Brain microvascular endothelial cell (primary cell): ENCODE data around the gene TNNI3.
"Not testable (repeated sequence)": the region's sequence is repeated elsewhere in the genome, so short reads cannot be mapped to it uniquely, and the experiment has no call there.

Experiments
- DNase-seq: peaks from one replicate; pipeline ENCODE4 v3.0.0-alpha.2; 2020
- H3K27ac ChIP-seq: fragments of 250-450 bp; sonication (Bioruptor Pico); 2 replicates; pipeline ENCODE4 v1.5.1; 2020; ENCODE audit warnings: mild to moderate bottlenecking, moderate library complexity
- H3K27me3 ChIP-seq: fragments of 250-450 bp; sonication (Bioruptor Pico); replicated peaks from 2 replicates; pipeline ENCODE4 v1.5.1; 2020; ENCODE audit warnings: mild to moderate bottlenecking
- H3K36me3 ChIP-seq: fragments of 250-450 bp; sonication (Bioruptor Pico); replicated peaks from 2 replicates; pipeline ENCODE4 v1.5.1; 2020; ENCODE audit warnings: mild to moderate bottlenecking
- H3K4me3 ChIP-seq: 2 replicates; pipeline ENCODE4 v1.5.1; 2011; ENCODE audit warnings: low read depth, mild to moderate bottlenecking, control low read depth, low read length, moderate library complexity
- in situ Hi-C: cut with HindIII; loops from 2 replicates; pipeline ENCODE4 v1.10.0; 2017; ENCODE audit warnings: low sequenced_read_pairs, low pct_ligation_motif_present
- TF ChIP-seq, protein P1 (sequence below): IDR thresholded peaks from 2 replicates; pipeline ENCODE4 v1.5.1; 2011; ENCODE audit warnings: low read depth, mild to moderate bottlenecking, moderate library complexity, low read length, control low read depth, inconsistent platforms; ENCODE audit errors: missing control alignments

Gene TNNI3

DNA sequence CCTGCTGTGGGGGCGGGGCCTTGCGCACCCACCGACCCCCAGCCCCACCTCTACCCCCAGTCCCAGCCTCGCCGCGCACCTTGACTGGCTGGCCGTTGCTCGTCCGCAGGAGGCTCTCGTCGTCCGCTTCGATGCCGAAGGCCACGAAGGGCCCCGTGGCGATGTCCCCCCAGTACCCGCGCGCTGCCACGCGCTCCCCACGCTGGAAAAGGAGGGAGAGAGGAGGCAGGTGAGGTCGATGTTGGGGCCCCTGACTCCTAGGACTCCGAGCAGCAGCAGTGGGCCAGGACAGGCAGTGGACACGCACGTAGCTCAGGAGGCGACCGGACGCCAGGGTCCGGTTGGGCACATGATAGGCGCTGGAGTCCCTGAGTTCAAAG is 3.4 kb upstream of the TNNI3 start:
- in situ Hi-C loops, result no loop called here
- Histone ChIP-seq H3K27ac (no peak overlapping the region), H3K4me3 (no peak overlapping the region), H3K27me3 (peaks cover 14% of the 10 kb centered on the region), H3K36me3 (no peaks in the 10 kb centered on the region)
- DNase-seq, result no peak
- TF ChIP-seq, protein P1, sequence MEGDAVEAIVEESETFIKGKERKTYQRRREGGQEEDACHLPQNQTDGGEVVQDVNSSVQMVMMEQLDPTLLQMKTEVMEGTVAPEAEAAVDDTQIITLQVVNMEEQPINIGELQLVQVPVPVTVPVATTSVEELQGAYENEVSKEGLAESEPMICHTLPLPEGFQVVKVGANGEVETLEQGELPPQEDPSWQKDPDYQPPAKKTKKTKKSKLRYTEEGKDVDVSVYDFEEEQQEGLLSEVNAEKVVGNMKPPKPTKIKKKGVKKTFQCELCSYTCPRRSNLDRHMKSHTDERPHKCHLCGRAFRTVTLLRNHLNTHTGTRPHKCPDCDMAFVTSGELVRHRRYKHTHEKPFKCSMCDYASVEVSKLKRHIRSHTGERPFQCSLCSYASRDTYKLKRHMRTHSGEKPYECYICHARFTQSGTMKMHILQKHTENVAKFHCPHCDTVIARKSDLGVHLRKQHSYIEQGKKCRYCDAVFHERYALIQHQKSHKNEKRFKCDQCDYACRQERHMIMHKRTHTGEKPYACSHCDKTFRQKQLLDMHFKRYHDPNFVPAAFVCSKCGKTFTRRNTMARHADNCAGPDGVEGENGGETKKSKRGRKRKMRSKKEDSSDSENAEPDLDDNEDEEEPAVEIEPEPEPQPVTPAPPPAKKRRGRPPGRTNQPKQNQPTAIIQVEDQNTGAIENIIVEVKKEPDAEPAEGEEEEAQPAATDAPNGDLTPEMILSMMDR, result no peak

DNA sequence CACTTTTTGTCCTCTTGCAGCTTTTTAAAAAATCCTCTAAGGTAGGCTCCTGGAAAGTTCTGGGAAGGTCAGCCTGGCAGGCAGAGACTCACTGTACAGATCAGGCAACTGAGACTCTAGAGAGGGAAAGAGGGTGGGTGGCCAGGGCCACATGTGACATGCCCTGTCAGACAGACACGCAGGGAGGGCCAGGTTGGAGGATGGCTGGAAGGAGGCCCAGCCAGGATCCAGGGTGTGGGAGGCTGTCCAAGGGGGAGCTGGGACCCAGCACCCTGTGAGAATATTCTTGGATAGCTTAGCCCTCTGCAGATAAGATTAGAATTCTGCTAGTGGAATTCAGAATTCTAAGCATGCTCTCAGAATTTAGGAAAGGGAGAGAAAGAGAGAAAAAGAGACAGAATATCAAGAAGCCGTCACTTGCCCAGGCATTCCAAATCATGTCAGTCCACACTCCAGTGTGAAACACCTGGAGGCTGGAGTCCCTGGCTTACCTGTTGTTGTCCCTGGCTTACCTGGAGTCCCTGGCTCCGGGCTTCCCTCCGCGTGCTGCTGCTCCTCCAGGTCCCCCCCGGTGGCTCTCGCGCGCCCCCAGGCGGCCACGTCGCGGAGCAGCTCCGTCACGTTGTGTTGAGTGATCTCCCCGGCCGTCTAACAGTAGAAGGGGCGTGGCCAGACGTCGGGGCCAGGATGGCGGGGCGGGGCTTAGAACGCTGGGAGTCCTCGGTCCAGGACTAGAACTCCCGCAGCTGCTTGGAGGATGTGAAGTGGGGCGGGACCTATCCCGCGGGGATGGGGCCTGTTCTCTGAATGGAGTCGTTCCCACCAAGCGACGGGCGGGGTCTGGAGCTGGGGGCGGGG is 2.8 kb upstream of the TNNI3 start:
- in situ Hi-C loops, result no loop called here
- Histone ChIP-seq H3K4me3 (no peak overlapping the region), H3K36me3 (no peaks in the 10 kb centered on the region), H3K27me3 (peaks cover 14% of the 10 kb centered on the region), H3K27ac (no peak overlapping the region)
- TF ChIP-seq, protein P1, result peak; percentile 97
- DNase-seq, result peak; percentile 82

DNA sequence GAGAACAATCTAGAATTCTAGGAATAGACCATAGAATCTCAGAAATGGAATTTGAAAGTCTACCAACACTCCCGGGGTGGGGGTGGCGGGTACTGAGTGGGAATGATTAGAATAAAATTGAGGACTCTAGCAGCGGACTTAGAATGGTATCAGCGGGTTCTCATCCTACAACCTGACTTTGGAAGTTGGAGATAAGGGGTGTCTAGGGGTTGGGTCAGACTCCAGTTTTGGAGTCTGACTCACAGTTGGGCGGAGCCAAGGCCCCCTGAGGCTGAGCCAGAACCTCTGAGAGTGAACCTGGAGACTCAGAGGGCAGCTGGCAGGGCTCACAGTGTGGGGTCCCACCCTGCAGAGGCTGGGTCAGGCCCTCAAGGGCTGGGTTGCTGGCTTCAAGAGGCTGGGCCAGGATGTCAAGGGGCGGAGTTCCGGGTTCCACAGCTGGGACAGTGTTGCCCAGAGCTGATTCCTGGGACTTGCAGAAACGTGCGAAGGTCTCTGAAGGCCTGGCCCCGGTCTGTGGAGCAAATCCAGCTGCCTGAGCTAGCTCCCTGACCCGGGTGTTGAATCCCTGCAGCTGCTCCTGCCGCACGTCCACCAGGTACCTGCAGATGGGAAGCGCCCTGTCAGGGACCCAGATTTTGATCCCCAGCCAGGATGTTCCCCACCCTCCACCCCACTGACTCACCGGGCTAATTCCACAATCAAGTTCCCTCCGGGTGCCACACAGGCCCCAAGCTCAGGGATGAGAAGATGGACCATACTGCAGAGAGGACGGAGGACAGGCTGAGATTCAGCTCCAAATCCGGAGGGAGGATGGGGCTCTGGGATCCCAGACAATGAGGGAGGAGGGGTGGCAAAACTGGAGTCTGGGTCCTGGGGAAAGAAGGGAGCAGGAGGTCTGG is 1.6 kb upstream of the TNNI3 start:
- in situ Hi-C loops, result no loop called here
- Histone ChIP-seq H3K4me3 (no peak overlapping the region), H3K36me3 (no peaks in the 10 kb centered on the region), H3K27ac (no peak overlapping the region), H3K27me3 (peaks cover 14% of the 10 kb centered on the region)
- TF ChIP-seq, protein P1, result no peak
- peak; percentile 12 for DNase-seq

DNA sequence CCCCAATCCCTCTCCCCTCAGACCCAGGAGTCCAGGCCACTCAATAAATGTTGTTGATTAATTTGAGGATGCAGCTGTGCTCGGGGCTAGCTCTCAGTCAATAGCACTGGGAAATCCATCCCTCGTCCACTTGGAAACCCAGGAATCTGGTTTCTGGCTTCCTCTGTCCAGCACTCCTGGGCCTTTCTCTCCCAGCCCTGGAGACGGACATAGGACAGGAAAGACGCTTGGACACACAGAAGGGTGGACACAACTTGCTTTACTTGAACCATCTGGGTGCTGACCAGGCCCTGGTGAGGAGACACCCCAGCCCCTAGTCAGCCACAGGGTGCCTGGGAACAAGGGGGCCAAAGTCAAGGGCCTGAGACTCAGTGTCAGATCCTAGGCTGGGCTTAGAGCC is 891 bp upstream of the TNNI3 start:
- Histone ChIP-seq H3K27ac (no peak overlapping the region), H3K4me3 (no peak overlapping the region), H3K36me3 (no peaks in the 10 kb centered on the region), H3K27me3 (peaks cover 14% of the 10 kb centered on the region)
- in situ Hi-C loops, result no loop called here
- TF ChIP-seq, protein P1, result no peak
- no peak for DNase-seq

DNA sequence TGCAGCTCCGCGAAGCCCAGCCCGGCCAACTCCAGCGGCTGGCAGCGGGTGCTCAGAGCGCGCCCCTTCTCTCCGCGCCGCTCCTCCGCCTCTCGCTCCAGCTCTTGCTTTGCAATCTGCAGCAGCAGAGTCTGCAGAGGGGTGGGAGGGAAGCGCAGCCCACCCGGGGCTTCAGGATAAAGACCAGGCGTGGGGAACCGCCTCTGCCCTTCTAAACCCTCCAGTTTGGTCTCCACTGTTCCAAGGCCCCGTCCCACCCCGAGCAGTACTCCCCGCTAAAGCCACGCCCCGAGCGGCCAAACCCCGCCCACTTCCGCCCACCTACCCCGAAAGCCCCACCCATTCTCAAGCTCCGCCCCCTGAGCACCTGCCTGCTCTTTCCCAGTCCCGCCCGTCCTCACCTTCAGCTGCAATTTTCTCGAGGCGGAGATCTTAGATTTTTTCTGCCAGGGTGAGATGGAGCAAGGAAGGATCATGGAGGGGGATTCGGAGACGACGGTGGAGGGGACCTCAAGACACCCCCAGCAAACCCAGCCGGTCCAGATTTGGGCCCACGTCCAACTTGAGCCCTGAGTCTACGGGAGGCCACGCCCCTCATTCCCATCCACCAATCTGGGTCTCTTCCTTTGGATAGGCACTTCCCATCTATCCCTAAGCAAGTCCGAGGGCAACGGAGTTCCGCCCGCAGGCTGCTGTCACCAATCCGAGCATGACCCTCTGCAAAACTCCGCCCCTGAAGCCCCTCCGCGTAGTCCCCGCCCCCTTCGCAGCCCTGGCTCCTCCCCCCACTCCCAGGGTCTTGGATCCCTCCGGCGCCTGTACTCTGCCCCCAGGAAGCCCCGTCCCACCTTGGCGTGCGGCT is 1.1 kb downstream of the TNNI3 start:
- in situ Hi-C loops, result no loop called here
- TF ChIP-seq, protein P1, result no peak

DNA sequence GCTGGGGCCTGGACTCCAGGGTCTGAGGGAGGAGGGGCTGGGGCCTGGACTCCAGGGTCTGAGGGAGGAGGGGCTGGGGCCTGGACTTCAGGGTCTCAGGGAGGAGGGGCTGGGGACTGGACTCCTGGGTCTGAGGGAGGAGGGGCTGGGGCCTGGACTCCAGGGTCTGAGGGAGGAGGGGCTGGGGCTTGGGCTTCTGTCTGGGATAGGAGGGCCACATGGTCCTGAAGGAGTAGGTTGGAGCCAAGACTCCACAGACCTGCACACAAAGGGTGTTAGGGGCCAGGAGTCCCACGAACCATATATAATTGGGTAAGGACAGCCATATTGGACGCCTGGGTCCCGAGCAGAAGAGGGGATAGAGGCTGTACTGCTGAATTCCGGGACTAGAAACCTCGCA is 1.7 kb downstream of the TNNI3 start:
- H3K27ac ChIP-seq, H3K27me3 ChIP-seq, DNase-seq, in situ Hi-C loops, H3K36me3 ChIP-seq, H3K4me3 ChIP-seq: not testable (repeated sequence)

More for the DNA sequence above, 1.1 kb downstream of the TNNI3 start:
- H3K27me3 ChIP-seq, result peaks cover 5% of the 10 kb centered on the region
- no peaks in the 10 kb centered on the region for H3K36me3 ChIP-seq
- no peak overlapping the region for H3K27ac ChIP-seq
- peak; percentile 50 for DNase-seq
- no peak overlapping the region for H3K4me3 ChIP-seq
